ENCODE measurements around the gene SPDYA.

Gene SPDYA

GRCh38 chr2:28828382-28828781 is 17.7 kb downstream of the SPDYA start:
- DNase-seq = no peak

DNA sequence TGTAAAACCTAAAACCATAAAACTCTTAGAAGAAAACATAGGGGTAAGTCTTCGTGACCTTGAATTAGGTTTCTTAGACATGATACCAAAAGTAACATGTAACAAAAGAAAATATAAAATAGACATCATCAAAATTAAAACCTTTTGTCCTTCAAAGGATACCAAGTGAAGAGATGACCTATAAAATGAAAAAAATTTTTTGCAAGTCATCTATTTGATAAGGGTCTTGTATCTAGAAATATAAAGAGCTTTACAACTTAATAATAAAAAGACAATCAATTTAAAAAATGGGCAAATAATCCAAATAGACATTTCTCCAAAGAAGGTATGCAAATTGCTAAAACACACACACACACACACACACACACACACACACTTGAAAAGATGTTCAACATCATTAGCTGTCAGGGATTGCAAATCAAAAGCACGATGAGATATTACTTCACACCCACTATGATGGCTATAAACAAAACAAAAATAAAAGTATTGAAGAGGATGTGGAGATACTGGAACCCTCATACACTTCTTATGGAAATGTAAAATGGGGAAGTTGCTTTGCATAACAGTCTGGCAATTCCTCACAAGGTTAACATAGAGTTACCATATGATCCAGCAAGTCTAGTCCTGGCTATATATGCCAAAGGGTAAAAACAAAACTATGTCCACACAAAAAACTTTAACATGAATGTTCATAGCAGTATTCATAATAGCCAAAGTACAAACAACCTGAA is 23.3 kb downstream of the SPDYA start:
- no peak for DNase-seq

DNA sequence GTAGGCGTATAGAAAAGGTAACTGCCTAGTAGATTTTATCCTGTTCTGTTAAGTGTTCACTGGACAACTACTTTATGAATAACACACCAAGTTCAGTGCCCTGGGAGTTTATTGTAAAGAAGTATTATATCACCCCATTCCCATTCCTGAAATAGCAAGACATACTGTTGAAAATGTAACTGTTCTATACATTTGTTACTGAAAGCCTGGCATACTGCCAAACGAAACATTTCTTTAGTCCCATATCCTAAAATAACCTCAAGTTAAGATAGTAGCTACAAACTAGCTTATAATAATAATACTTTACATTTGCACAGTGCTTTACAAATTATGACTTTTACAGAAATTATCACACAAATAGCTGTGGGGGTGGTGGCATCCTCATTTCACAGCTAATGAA is 25.1 kb downstream of the SPDYA start:
- no peak for DNase-seq

DNA sequence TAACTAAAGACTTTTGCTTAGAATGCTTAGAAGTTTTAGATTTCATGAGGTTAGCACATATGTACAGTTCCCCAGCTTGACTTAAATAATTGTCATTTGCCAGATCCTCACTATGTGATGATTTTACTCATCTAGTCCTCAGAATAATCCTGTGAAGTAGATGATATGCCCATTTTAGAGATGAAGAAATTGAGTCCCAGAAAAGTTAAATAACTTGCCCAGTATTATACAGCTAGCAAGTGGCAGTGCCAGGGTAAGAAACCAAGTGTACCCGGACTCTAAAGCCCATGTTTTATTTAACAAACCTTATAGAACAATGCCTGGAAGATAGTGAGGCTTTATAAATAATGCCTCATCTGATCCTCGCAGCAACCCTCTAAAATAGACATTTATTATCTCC is 28.3 kb downstream of the SPDYA start:
- DNase-seq = no peak

GRCh38 chr2:28842042-28842441 is 31.4 kb downstream of the SPDYA start:
- no peak for DNase-seq

GRCh38 chr2:28855193-28855592 is 44.6 kb downstream of the SPDYA start:
- DNase-seq = no peak

GRCh38 chr2:28855977-28856376 is 45.3 kb downstream of the SPDYA start:
- DNase-seq = no peak

GRCh38 chr2:28868611-28869010 is 58.0 kb downstream of the SPDYA start:
- no peak for DNase-seq

GRCh38 chr2:28869494-28870145 is 59.0 kb downstream of the SPDYA start:
- peak; percentile 2 for DNase-seq

DNA sequence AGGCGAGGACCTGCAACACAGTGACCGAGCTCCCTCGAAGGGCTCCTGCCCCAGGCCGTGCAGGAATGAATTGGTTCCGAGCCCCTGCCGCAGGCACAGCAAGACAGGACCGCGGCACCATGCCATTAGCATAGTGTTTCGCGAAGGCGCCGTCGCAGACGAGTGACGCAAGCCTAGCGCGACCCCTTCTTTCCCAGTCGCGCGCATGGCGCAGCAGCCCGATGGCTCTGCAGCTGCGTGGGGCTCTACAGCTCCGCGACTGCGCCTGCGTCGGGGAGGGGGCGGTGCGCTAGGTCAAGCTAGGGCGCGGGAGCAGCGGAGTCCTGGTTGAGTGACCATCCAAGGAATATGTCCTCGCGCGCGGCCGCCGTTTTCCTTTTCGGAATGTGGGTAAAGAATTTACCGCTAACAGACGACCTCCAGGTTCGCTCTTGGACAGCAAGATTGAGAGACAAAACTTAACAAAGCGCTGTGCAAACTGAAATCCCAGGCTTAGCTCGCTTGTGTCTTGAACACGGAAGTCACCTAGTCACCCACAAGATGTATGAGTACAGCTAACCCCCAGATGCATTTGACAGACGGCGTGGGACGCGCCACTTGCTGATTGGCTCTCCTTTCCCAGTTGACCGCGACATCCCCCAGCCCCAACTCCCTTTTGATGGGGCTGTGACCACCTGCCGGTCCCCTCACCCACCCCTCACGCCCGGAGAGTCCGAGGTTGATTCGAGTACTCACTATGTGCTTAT is 59.7 kb downstream of the SPDYA start, which contains the start of gene TRMT61B:
TSS of gene TRMT61B (minus strand) at position 164 of the 746 bp plus-strand sequence. CDS start at position 132, 32 bp downstream.
- peak; percentile 95 for DNase-seq

- no peak for DNase-seq
Measured at GRCh38 chr2:28871620-28872019, 61.0 kb downstream of the SPDYA start.

- no peak for DNase-seq
Measured at GRCh38 chr2:28880193-28880592, 69.6 kb downstream of the SPDYA start.

- no peak for DNase-seq
Measured at GRCh38 chr2:28893488-28893887, 82.9 kb downstream of the SPDYA start.

- peak; percentile 99 for DNase-seq
Measured at GRCh38 chr2:28894470-28895188, 84.0 kb downstream of the SPDYA start, which contains the start of gene WDR43. WDR43 (plus strand) TSS chr2:28894667; CDS start chr2:28894699, 32 bp downstream.

DNA sequence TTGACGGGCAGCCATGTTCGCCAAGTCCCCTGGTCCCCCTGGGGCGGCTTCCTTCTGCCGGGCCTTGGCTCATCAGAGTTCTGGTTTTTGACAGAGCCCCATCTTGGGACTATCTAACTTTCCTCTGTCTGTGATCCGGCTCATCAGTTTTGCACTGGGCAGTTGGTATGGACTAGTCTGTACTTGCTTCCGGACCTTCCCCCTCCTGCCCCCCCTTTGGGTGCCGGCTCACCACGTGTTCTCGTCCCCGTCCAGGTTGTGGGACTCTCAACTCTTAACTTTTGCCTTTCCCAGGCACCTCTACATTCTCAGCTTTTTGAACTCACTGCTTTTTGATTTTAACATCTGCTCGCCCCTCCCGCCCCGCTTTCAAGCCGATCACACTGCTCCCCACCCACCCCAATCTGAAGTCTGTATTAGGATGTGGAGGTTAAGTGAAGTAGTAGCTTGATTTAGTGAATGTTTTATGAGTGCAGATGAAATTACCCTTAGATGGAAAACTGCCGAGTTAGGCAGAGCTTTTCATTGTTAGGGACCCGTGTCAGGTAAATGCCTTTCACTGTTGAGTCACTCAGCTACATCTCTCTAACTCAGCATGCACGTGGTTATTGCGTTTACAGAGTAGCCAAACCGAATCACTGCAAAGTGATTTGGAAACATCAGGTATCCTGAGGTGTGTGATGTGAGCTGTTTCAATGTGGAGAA is 84.7 kb downstream of the SPDYA start:
- peak; percentile 15 for DNase-seq

DNA sequence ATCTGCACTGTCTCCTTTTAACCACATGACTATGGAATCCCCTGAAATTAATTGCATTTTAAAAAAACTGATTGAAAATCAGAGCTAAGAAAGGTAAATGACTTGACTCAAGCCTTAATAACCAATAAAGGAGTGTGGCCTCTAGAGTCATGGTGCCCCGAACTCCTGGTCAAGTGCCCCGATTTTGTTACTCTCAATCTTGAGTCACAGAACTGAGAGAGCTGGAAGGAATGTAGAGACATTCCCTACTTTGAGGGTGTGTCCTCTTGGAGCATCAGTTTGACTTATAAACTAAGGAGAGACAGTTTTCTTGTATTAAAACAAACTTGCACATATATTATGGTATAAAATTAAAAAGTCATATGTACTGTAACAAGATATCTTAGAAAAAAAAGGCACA is 86.3 kb downstream of the SPDYA start:
- DNase-seq = peak; percentile 66

- no peak for DNase-seq
Measured at GRCh38 chr2:28898048-28898447, 87.4 kb downstream of the SPDYA start.

Measured in NCI-H226 (cell line).